CD4-positive, alpha-beta T cell treated with Interleukin-10 for 1 hour (primary cell): Measurements from ENCODE around the gene VGLL3.

Source experiments
- DNase-seq: peaks from one replicate; pipeline ENCODE4 v3.0.0-alpha.2; 2020

VGLL3 gene

GRCh38 chr3:86948822-86949221, 42.1 kb downstream of the VGLL3 start:
- no peak for DNase-seq

GRCh38 chr3:86942206-86942605, 48.7 kb downstream of the VGLL3 start:
- DNase-seq, result no peak

GRCh38 chr3:86938416-86939105, 52.4 kb downstream of the VGLL3 start:
- no peak for DNase-seq

- DNase-seq, result no peak
These were observed 53.6 kb downstream of the VGLL3 start for GRCh38 chr3:86937306-86937791.

- no peak for DNase-seq
These were observed 56.1 kb downstream of the VGLL3 start for GRCh38 chr3:86934851-86935250.

GRCh38 chr3:86930831-86931230, 60.1 kb downstream of the VGLL3 start:
- DNase-seq, result no peak

GRCh38 chr3:86930181-86930580, 60.8 kb downstream of the VGLL3 start:
- DNase-seq, result no peak

GRCh38 chr3:86929046-86929445, 61.9 kb downstream of the VGLL3 start:
- no peak for DNase-seq

GRCh38 chr3:86923071-86923491, 67.9 kb downstream of the VGLL3 start:
- DNase-seq, result no peak

GRCh38 chr3:86921971-86922680, 68.8 kb downstream of the VGLL3 start:
- no peak for DNase-seq

- no peak for DNase-seq
These were observed 76.3 kb downstream of the VGLL3 start for GRCh38 chr3:86914670-86915069.

GRCh38 chr3:86913160-86913559, 77.8 kb downstream of the VGLL3 start:
- DNase-seq, result no peak

- no peak for DNase-seq
These were observed 95.7 kb downstream of the VGLL3 start for GRCh38 chr3:86895202-86895601.

- DNase-seq, result no peak
These were observed 100.1 kb downstream of the VGLL3 start for GRCh38 chr3:86890741-86891396.
